ENCODE results near the gene C1GALT1. TPM values are rescaled to one million over a fixed set of nuclear protein-coding genes. Genes with fewer than 3 reads are reported as not detected.

C1GALT1 gene
- total RNA-seq, 1 experiment from 2014 or later: 97.0 TPM

DNA sequence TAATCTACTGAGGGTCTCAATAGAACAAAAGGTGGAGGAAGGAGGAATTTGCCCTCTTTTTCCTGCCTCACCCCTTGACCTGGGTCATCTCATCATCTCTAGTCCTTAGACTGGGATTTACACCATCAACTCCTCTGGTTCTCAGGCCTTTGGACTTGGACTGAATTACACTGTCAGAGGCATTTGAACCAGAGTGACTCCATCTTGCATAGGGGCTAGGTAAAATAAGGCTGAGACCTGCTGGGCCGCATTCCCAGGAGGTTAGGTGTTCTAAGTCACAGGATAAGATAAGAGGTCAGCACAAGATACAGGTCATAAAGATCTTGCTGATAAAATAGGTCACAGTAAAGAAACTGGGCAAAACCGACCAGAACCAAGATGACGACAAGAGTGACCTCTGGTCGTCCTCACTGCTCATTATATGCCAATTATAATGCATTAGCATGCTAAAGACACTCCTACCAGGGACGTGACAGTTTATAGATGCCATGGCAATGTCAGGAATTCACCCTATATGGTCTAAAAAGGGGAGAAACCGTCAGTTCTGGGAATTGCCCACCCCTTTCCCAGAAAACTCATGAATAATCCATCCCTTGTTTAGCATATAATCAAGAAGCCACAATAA lies 84.0 kb downstream of the C1GALT1 start:
- Mint-ChIP-seq H3K36me3 (ENCODE audit: insufficient read depth, unreplicated experiment) (no peaks in the 10 kb centered on the region), H3K4me1 (ENCODE audit: low read depth, unreplicated experiment) (peaks cover 15% of the 10 kb centered on the region), H3K27me3 (ENCODE audit: unreplicated experiment) (no peaks in the 10 kb centered on the region), H3K9me3 (ENCODE audit: low read depth, unreplicated experiment) (peaks cover 2% of the 10 kb centered on the region), H3K4me3 (ENCODE audit: low read depth, unreplicated experiment) (no peak overlapping the region), H3K27ac (ENCODE audit: unreplicated experiment) (no peak overlapping the region)
- no peak for DNase-seq
- TF ChIP-seq, protein P1, sequence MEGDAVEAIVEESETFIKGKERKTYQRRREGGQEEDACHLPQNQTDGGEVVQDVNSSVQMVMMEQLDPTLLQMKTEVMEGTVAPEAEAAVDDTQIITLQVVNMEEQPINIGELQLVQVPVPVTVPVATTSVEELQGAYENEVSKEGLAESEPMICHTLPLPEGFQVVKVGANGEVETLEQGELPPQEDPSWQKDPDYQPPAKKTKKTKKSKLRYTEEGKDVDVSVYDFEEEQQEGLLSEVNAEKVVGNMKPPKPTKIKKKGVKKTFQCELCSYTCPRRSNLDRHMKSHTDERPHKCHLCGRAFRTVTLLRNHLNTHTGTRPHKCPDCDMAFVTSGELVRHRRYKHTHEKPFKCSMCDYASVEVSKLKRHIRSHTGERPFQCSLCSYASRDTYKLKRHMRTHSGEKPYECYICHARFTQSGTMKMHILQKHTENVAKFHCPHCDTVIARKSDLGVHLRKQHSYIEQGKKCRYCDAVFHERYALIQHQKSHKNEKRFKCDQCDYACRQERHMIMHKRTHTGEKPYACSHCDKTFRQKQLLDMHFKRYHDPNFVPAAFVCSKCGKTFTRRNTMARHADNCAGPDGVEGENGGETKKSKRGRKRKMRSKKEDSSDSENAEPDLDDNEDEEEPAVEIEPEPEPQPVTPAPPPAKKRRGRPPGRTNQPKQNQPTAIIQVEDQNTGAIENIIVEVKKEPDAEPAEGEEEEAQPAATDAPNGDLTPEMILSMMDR (IDR thresholded peaks at IDR 0.05; ENCODE audit: unreplicated experiment): no peak
- intact Hi-C loops (cut with micrococcal nuclease; ENCODE audit: unreplicated experiment): no loop called here
- no TSS peak for BruUV-seq (replicated peaks)
- CTCF ChIA-PET: no interaction called here

DNA sequence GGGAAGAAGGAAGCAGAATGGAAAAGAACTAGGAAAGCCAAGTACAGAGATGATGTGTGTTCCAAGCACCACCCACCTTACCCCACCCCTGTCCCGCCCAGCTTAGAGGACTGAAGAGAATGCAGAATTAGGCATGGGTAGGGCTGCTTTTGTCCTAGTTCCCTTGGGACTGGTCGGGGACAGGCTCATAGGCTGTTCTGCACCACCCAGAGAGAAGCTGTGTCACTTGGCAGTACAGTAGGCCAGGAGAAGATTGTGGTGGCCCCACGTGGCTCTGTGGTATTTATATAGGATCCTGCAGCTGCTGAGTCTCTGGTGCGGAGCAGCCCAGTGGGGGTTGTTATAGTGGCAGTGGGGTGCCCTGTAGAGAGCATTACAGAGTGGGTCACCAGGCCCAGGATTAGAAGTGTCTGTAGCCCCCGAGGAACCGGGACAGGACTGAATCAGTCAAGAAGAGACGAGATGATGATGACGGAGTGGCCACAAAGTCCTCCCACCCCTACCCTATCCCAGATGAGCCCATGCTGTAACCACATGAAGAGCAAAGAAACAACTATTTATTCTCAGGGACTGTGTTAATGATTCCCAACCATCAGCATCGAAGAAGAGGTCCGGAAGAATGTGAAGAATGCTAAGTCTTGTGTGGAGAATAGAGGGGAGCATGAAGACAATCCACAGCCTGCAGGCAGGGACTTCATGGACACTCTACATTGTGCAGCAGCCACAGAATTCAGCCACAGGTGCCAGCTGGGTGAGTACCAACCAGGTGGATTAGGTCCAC lies 88.9 kb downstream of the C1GALT1 start:
- Mint-ChIP-seq H3K36me3 (ENCODE audit: insufficient read depth, unreplicated experiment) (no peaks in the 10 kb centered on the region), H3K27me3 (ENCODE audit: unreplicated experiment) (no peaks in the 10 kb centered on the region), H3K9me3 (ENCODE audit: low read depth, unreplicated experiment) (peaks cover 3% of the 10 kb centered on the region), H3K4me3 (ENCODE audit: low read depth, unreplicated experiment) (no peak overlapping the region), H3K4me1 (ENCODE audit: low read depth, unreplicated experiment) (peaks cover 21% of the 10 kb centered on the region), H3K27ac (ENCODE audit: unreplicated experiment) (peak overlapping the region; percentile 32)
- no TSS peak for BruUV-seq (replicated peaks)
- intact Hi-C loops (cut with micrococcal nuclease; ENCODE audit: unreplicated experiment): no loop called here
- CTCF ChIA-PET: interaction anchor here (0.8 to 1.8 kb wide), 2 partner anchors 172 to 265 kb away, joined by 4 read pairs; partner anchors contain the start of gene COL28A1
- DNase-seq: no peak
- TF ChIP-seq, protein P1 (IDR thresholded peaks at IDR 0.05; ENCODE audit: unreplicated experiment): no peak

DNA sequence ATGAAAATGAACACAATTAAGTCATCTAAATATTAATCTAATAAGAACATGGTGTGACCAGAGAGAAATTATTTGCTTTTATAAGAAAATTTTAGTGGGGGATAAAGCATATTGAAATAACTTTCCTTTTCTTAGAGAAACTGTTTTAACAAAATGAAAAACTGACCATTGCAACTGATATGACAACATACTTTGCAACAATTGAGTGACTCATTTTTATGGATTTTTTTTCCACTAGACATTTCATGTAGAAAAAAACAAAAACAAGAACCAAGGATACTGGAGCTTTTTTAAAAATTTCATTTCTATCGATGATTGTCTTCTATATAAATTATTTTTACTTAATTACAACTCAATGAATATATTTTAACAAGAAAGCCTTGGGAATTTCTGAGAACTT lies 90.0 kb downstream of the C1GALT1 start:
- Mint-ChIP-seq H3K4me3 (ENCODE audit: low read depth, unreplicated experiment) (no peak overlapping the region), H3K9me3 (ENCODE audit: low read depth, unreplicated experiment) (peaks cover 3% of the 10 kb centered on the region), H3K27me3 (ENCODE audit: unreplicated experiment) (no peaks in the 10 kb centered on the region), H3K4me1 (ENCODE audit: low read depth, unreplicated experiment) (peaks cover 14% of the 10 kb centered on the region), H3K27ac (ENCODE audit: unreplicated experiment) (no peak overlapping the region), H3K36me3 (ENCODE audit: insufficient read depth, unreplicated experiment) (no peaks in the 10 kb centered on the region)
- no TSS peak for BruUV-seq (replicated peaks)
- intact Hi-C loops (cut with micrococcal nuclease; ENCODE audit: unreplicated experiment): no loop called here
- no peak for DNase-seq
- CTCF ChIA-PET: interaction anchor here (0.8 kb wide), 1 partner anchor 264 kb away, joined by 4 read pairs; the partner anchor contains the start of gene COL28A1
- TF ChIP-seq, protein P1 (IDR thresholded peaks at IDR 0.05; ENCODE audit: unreplicated experiment): no peak

DNA sequence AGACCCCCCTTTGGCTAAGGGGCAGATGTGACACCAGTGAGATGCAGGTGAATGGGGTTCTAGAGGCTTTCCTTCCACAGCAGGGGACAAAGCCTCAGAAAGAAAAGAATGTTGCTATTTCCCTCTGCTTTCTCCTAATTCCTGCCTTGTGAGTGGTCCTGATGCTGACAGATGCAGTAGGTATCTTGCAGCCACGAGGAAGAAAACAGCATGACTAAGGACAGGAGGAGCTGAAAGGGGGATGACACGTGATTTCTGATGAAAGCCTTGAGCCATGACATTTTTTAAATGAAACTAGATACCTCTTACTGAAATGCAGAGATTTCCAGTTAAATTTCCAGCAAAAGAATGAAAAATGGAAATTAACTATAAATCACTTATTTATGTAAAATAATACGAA lies 92.4 kb downstream of the C1GALT1 start:
- BruUV-seq (replicated peaks): no TSS peak
- no peak for DNase-seq
- Mint-ChIP-seq H3K4me3 (ENCODE audit: low read depth, unreplicated experiment) (no peak overlapping the region), H3K4me1 (ENCODE audit: low read depth, unreplicated experiment) (peaks cover 14% of the 10 kb centered on the region), H3K36me3 (ENCODE audit: insufficient read depth, unreplicated experiment) (no peaks in the 10 kb centered on the region), H3K27ac (ENCODE audit: unreplicated experiment) (no peak overlapping the region), H3K9me3 (ENCODE audit: low read depth, unreplicated experiment) (peaks cover 3% of the 10 kb centered on the region), H3K27me3 (ENCODE audit: unreplicated experiment) (no peaks in the 10 kb centered on the region)
- TF ChIP-seq, protein P1 (IDR thresholded peaks at IDR 0.05; ENCODE audit: unreplicated experiment): no peak
- intact Hi-C loops (cut with micrococcal nuclease; ENCODE audit: unreplicated experiment): no loop called here
- CTCF ChIA-PET: interaction anchor here (1.2 kb wide), 1 partner anchor 9 kb away, joined by 3 read pairs; no protein-coding TSS in a partner anchor

Data from Calu3 (cell line).